HT1080 (cell line): ENCODE data around the gene RESP18. TPM values are rescaled to one million over a fixed set of nuclear protein-coding genes. Genes with fewer than 3 reads are reported as not detected.

Experiments used
- DNase-seq: peaks from one replicate; pipeline ENCODE4 v3.0.0-alpha.2; 2015; ENCODE audit warnings: low read depth
- polyA plus RNA-seq, 2 experiments: library from polyadenylated mRNA; depleted of rRNA; stranded (reverse); fragments of >200 nt; gene quantifications; 2 replicates each; pipeline ENCODE4 v1.2.3, GENCODE V29; 2015
- total RNA-seq: library from RNA; depleted of rRNA; stranded (reverse); fragments of >200 nt; shearing (Covaris generic); gene quantifications from 2 replicates; pipeline ENCODE4 v1.2.3, GENCODE V29; 2014; rRNA removed

Gene RESP18
- not detected in 2 replicates for total RNA-seq
- polyA plus RNA-seq (2015; cell fraction: cytosol; rRNA removed), result not detected in 2 replicates
- polyA plus RNA-seq (2015; cell fraction: nucleus; rRNA removed), result not detected in 2 replicates

GRCh38 chr2:219332542-219332941 is at the start of gene RESP18:
TSS of gene RESP18 (minus strand) at chr2:219332744.
- no peak for DNase-seq

DNA sequence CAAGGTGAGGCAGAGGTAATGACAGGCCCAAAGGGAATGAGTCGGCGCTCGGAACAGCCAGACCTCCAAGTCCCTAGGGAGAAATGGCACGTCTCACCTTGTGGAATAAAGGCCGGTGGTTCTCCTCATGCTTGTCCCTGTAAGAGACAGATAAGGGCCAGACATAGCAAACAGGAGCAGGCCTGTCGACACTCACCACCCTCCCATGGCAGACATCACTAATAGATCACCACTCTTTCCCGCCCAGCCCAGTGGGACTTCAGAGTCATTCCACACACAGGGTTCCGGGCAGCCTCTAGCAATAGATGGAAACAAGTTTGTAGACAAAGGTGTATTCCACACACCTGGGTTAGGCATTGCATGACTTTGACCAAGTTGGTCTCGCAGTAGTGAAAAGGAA is 48.9 kb upstream of the RESP18 start:
- no peak for DNase-seq

DNA sequence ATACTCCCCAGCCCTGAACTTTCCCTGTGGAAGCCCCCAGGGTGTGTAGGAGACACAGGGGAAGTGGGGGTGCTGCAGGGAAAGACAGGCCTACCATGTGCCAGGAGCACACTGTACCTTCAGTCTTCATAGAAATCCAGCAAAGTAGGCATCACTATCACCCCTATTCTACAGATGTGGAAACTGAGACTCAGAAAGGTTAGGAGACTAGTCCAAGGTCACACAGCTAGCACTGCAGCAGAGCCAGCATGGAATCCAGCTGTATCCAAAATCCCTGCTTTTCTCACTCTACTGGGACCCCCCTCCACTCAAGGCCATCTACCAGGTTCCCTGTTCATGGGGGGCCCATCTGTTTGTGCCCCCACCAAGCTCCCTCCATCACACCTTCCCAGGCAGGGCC is 48.4 kb upstream of the RESP18 start:
- no peak for DNase-seq

DNA sequence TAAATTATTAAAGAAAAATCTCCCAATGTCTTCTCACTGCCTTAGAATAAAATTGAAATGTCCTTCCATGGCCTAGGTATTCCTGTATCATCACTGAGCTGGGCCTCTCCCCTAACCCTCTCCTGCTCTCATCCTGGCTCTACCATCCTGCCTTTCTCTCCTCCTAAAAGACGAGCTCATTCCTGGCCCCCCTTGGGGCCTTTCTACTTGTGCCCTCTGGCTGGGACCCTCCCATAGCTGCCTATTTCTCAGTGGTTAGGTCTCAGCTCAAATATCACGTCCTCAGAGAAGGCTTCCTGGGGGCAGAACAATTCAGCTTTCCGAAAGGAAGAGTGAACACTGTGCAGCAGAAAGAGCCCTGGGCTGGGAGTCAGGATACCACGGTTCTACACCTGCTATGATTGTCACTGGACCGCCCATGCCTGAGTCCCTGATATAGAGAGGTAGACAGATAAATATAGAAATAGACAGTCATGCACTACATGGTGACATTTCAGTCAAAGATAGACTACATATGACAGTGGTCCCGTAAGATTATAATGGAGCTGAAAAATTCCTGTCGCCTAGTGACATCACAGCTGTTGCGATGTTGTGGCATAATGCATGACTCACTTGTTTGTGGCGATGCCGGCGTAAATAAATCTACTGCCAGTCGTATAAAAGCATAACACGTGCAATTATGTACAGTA is 45.8 kb upstream of the RESP18 start:
- DNase-seq, result no peak

- no peak for DNase-seq
Observed at GRCh38 chr2:219369447-219369861, 36.9 kb upstream of the RESP18 start.

GRCh38 chr2:219368690-219369191 is 36.2 kb upstream of the RESP18 start:
- DNase-seq, result no peak

DNA sequence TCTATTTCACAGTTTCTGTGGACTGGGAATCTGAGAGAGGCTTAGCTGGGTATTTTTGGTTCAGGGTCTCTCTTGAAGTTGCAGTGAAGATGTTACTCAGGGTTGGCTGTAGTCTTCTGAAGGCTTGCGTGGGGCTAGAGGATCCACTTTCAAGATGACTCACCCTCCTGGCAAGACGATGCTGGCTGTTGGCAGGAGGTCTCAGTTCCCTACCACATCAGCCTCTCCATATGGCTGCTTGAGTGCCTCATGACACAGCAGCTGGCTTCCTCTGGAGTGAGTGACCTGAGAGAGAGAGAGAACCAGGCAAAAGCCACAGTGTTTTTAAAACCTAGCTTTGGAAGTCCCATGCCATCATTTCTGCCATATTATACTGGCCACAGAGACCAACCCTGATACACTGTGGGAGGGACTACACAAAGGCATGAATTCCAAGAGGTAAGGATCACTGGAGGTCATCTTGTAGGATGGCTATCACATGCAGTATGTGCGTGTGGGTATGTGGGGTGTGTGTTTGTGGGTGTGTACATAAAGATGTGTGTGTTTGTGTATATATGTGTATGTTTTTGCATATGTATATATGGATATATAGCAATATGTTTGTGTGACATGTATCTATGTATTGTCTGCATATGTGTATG is 30.1 kb upstream of the RESP18 start:
- peak; percentile 96 for DNase-seq

DNA sequence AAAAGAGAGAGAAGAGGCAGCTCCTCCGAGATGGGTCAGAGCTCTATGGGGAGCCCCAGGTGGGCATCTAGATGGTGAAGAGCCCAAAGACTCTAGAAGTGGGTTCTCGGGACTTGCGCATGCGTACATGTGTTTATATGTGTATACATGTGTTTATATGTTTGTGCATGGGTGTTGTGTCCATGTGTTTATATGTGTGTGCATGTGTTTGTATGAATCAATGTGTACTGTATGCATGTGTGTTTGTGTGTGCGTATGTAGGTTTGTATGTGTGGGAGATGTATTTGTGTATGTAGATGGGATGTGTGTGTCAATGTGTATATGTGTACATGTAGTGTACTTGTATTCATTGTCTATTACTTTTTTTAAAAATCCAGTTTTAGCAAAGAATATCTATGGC is 29.5 kb upstream of the RESP18 start:
- DNase-seq, result no peak

- no peak for DNase-seq
Observed at GRCh38 chr2:219358170-219359075, 25.9 kb upstream of the RESP18 start.

DNA sequence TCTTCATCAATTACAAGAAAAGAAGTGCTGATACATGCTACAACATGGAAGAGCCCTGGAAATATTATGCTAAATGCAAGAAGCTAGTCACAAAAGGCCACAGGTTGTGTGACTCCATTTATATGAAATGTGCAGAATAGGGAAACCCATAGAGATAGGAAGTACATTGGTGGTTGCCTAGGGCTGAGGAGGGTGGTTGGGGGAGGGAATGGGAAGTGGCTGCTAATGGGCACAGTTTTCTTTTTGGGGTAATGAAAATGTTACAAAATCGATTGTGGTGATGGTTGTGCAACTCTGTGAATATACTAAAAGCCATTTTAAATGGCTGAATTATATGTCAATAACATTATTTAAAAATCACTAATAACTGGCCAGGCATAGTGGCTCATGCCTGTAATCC is 24.3 kb upstream of the RESP18 start:
- DNase-seq, result no peak

- no peak for DNase-seq
Observed at GRCh38 chr2:219354582-219354981, 22.0 kb upstream of the RESP18 start.

GRCh38 chr2:219353129-219353528 is 20.6 kb upstream of the RESP18 start:
- DNase-seq, result no peak

- peak; percentile 61 for DNase-seq
Observed at GRCh38 chr2:219352448-219353023, 20.0 kb upstream of the RESP18 start.

DNA sequence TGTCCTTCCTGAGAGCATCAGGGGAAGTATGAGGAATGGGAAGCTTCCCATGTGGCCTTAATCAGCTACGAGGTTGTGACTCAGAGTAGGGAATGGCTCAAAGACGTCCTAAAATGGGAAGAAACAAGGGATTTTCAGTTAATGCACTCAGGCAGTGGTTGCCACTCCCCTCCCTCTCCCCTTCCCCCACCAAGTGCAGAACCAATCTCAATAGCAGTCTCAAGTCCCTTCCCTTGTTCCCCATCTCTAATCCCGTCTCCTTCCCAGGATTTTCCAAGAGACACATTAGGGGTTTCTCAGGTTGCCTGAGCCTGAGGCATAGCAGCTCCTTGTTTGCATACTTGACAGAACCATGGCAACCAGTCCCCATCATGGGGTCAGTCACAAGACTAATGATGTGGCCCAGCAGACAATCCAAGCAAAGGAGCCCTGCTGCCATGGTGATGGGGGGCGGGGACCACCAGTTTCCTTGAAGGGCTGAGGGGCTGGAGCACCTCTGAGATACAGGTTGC is 18.2 kb upstream of the RESP18 start:
- DNase-seq, result peak; percentile 21

DNA sequence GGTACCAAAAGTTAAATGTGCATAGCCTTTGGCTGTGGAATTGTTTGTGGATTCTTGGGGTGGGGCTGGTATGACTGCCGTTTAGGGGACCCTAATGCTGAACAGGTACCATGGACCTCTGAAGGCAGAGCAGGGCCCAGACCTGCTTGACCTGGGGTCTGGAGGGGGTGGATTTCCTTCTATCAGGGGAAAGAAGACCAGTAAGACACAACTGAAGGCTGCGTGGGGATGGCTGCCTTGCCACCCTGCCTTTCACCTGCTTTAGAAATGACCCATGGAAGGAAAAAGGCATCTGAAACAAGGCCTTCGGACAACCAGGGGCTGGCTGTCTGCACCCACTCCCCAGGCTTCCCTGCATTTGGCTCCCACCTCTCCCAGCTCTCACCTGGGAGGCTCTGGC is 17.7 kb upstream of the RESP18 start:
- DNase-seq, result no peak

DNA sequence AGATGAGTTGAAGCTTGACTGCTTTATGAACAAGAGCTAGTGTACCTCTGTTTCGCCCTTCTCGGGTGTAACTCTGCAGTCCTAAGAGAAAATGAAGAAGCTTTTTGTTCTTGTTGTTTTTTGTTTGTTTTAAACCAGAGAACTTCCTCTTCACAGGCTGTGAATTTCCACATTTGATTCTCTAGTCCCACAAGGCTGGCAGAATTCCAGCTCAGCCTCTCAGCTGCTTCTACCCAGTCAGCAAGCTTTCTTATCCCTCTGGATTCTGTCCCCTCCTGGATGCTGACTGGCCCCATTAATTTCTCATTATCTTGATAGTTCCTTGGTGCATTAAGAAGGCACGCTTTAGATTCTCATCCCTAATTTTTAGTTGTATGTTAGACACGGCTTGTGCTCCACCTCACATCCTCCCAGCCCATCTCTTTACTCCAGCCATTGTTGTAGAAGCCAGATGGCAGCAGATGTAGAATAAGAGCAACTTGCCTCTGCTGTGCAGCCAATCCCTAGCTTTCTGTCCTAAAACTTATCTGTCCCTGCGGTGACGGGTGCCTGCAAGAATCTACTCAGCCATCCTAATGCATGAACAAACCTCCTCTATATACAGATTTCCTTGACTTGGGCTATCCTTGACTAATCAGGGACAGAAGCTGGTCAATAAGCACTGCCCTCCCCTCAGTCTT is 12.3 kb upstream of the RESP18 start:
- DNase-seq, result no peak

- peak; percentile 44 for DNase-seq
Observed at GRCh38 chr2:219335373-219335786, 2.8 kb upstream of the RESP18 start.

GRCh38 chr2:219334076-219334475 is 1.5 kb upstream of the RESP18 start:
- no peak for DNase-seq

- no peak for DNase-seq
Observed at GRCh38 chr2:219331560-219332213, 857 bp downstream of the RESP18 start.

- no peak for DNase-seq
Observed at GRCh38 chr2:219327719-219328118, 4.8 kb downstream of the RESP18 start.
